Measurements from ENCODE around the gene PM20D1.
"Not testable (repeated sequence)": the region's sequence is repeated elsewhere in the genome, so short reads cannot be mapped to it uniquely, and the experiment has no call there.

DNA sequence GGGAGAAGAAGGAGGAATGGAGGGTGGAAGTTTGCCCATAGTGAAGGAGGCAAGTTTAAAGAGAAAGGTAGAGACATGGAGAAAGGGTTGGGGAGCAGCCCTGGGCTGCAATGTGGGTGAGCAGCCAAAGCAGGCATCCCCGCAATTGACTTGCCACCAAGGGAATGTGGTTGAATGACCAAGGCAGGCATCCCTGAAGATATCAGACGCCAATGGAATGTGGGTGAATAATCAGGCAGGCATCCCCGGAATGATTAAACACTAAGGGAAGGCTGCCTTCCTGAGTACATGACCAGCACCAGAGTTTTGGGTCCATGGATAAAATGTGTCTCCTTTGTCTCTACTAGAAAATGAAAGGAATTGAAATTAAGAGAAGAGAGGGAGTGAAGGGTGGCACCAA lies 39.8 kb upstream of the PM20D1 start:
- TF ChIP-seq EZH2 (IDR thresholded peaks at IDR 0.05); POLR2AphosphoS5 (IDR thresholded peaks at IDR 0.05; ENCODE audit: borderline replicate concordance, low read depth, low read length); FOXP2 (optimal IDR thresholded peaks at IDR 0.05; ENCODE audit: control extremely low read depth, extremely low read length, insufficient read depth): not testable (repeated sequence)

All from SK-N-MC (cell line).